ENCODE results near the gene RPUSD1. TPM values are rescaled to one million over a fixed set of nuclear protein-coding genes. Genes with fewer than 3 reads are reported as not detected.
A peak's percentile ranks its signal among the peaks of the same experiment; 100 is the strongest.
"Not testable (repeated sequence)": the region's sequence is repeated elsewhere in the genome, so short reads cannot be mapped to it uniquely, and the experiment has no call there.

Gene RPUSD1
- total RNA-seq, 1 donor from 2014 or later, result 23.7 TPM

DNA sequence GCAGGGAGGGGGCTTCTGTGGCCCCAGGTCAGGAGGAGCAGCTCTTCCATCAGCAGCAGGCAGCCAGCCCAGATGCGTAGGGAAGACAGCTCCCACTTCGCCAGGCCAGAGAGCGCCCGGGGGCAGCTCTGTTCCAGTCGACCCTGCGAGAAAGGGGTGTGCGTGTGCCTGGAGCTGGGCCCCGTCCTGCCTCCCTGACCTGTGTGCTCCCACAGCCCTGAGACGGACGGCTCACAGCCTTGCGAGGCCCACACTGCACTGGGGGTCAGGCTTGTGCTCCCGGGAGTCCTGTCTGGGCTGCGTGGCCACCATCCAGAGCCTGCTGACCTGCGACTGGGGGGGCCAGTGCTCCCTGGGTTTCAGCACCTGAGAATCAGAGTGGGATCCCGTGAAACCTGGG is 28.1 kb downstream of the RPUSD1 start:
- H3K27me3 Mint-ChIP-seq, result peaks cover 7% of the 10 kb centered on the region
- H3K4me3 Mint-ChIP-seq, result peak overlapping the region; percentile 75
- H3K9me3 Mint-ChIP-seq, result no peaks in the 10 kb centered on the region
- H3K27ac Mint-ChIP-seq, result peak overlapping the region; percentile 95
- H3K4me1 Mint-ChIP-seq (ENCODE audit: unreplicated experiment), result peaks cover 6% of the 10 kb centered on the region
- no peaks in the 10 kb centered on the region for H3K36me3 Mint-ChIP-seq
- DNase-seq (ENCODE audit: extremely low spot score, unreplicated experiment), result no peak
- TF ChIP-seq, protein P1, sequence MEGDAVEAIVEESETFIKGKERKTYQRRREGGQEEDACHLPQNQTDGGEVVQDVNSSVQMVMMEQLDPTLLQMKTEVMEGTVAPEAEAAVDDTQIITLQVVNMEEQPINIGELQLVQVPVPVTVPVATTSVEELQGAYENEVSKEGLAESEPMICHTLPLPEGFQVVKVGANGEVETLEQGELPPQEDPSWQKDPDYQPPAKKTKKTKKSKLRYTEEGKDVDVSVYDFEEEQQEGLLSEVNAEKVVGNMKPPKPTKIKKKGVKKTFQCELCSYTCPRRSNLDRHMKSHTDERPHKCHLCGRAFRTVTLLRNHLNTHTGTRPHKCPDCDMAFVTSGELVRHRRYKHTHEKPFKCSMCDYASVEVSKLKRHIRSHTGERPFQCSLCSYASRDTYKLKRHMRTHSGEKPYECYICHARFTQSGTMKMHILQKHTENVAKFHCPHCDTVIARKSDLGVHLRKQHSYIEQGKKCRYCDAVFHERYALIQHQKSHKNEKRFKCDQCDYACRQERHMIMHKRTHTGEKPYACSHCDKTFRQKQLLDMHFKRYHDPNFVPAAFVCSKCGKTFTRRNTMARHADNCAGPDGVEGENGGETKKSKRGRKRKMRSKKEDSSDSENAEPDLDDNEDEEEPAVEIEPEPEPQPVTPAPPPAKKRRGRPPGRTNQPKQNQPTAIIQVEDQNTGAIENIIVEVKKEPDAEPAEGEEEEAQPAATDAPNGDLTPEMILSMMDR (conservative IDR thresholded peaks at IDR 0.05), result no peak

DNA sequence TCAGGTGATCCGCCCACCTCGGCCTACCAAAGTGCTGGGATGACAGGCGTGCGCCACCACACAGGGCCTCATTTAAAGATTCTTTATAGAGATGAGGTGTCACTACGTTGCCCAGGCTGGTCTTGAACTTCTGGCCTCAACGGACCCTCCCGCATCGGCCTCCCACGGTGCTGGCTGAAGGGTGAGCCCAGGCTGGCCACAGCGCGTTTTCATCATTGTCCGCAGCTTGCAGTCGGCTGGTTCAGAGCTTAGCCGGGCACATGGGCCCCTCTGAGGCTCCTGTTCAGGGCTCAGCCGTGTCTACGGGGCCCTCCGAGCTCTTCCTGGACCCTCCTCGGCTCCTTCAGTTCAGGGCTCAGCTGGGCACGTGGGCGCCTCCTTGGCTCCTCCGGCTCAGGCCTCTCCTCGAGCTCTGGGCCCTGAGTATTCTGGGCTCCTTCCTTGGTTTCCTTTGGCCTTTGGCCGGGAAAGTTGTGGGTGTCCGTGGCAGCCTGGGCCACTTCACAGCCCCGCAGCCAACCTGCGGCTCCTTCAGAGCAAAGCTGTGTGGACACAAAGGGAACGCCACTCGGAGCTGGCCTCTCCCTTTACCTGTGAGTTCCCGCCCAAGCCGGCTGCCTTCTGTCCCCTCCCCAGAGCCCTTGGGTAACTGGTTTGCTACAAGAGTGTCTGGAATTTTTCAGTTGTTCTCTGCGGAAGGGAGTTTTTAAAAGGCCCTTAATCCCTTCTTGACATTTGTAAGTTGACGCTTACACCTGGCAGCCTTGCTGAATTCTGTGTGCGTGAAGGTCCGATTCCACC is 28.9 kb downstream of the RPUSD1 start:
- Mint-ChIP-seq H3K4me3 (peak overlapping the region; percentile 75), H3K36me3 (no peaks in the 10 kb centered on the region), H3K27ac (peak overlapping the region; percentile 95), H3K27me3 (peaks cover 7% of the 10 kb centered on the region), H3K4me1 (ENCODE audit: unreplicated experiment) (peaks cover 6% of the 10 kb centered on the region), H3K9me3 (no peaks in the 10 kb centered on the region)
- TF ChIP-seq, protein P1 (conservative IDR thresholded peaks at IDR 0.05), result no peak
- DNase-seq (ENCODE audit: extremely low spot score, unreplicated experiment), result no peak

DNA sequence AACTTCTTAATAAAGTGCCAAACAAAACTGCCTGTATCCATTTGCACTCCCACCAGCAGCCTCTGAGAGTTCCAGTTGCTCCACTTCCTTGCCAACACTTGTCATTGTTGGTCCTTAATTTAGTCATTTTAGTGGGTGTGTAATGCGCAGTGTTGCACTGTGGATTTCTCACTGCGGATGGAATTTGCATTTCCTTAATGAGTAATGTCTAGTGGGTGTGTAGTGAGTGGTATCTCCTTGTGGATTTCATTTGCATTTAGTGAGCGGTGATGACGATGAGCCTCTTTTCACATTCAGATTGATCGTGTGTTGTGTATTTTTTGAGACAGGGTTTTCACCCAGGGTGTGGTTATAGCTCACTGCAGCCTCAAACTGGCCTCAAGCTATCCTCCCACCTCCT is 31.8 kb downstream of the RPUSD1 start:
- Mint-ChIP-seq H3K4me1 (ENCODE audit: unreplicated experiment) (peaks cover 10% of the 10 kb centered on the region), H3K36me3 (no peaks in the 10 kb centered on the region), H3K4me3 (no peak overlapping the region), H3K27me3 (peaks cover 25% of the 10 kb centered on the region), H3K9me3 (no peaks in the 10 kb centered on the region), H3K27ac (no peak overlapping the region)
- TF ChIP-seq, protein P1 (conservative IDR thresholded peaks at IDR 0.05), result no peak
- DNase-seq (ENCODE audit: extremely low spot score, unreplicated experiment), result no peak

DNA sequence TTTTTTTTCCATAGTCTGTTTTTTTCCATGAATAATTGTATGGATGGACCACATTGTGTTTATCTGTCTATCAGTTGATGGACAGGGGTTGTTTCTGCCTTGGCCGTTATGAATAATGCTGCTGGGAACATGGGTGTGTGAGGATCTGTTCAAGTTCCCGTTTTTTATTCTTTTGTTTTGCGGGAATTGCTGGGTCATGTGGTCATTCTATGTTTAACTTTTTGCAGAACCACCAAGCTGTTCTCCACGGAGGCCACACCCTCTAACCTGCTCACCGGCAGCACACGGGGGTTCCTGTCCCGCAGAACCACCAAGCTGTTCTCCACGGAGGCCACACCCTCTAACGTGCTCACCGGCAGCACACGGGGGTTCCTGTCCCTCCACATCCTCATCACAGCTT is 33.5 kb downstream of the RPUSD1 start:
- no peaks in the 10 kb centered on the region for H3K36me3 Mint-ChIP-seq

DNA sequence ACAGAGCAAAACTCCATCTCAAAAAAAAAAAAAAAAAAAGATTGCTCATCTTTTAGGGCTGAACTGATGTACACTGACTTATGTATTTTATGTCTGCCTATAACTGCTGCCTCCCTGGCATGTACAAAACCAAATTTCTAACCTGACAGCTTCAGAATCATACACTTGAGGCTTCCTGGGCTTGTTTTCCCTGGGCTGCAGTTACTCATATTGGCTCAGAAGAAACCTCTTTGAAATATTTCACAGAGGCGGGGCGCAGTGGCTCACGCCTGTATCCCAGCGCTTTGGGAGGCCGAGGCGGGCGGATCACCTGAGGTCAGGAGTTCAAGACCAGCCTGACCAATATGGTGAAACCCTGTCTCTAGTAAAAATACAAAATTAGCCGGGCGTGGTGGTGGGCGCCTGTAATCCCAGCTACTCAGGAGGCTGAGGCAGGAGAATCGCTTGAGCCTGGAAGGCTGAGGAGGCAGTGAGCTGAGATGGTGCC is 34.0 kb downstream of the RPUSD1 start:
- DNase-seq (ENCODE audit: extremely low spot score, unreplicated experiment); H3K27ac Mint-ChIP-seq; H3K9me3 Mint-ChIP-seq; H3K36me3 Mint-ChIP-seq; H3K4me3 Mint-ChIP-seq; H3K4me1 Mint-ChIP-seq (ENCODE audit: unreplicated experiment): not testable (repeated sequence)
- H3K27me3 Mint-ChIP-seq, result peaks cover 31% of the 10 kb centered on the region

More for the DNA sequence above, 33.5 kb downstream of the RPUSD1 start:
- TF ChIP-seq, protein P1 (conservative IDR thresholded peaks at IDR 0.05), result no peak
- DNase-seq (ENCODE audit: extremely low spot score, unreplicated experiment), result no peak
- Mint-ChIP-seq H3K9me3 (no peaks in the 10 kb centered on the region), H3K27ac (no peak overlapping the region), H3K4me3 (no peak overlapping the region), H3K4me1 (ENCODE audit: unreplicated experiment) (peaks cover 8% of the 10 kb centered on the region), H3K27me3 (peaks cover 32% of the 10 kb centered on the region)

DNA sequence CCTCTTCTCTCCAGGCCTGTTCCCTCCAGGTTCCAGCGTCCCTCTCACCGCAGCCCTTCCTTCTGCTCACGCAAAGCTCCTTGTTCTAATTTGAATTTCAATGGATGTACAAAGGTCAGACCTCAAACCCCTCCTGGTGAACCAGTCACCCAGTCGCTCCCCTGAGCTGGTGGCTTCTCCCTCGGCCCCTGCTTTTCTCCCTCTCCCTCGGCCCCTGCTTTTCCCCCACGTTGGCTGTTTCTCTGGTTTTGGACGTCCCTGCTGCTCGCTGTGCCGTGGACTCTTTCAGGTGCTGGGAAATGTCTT is 36.2 kb downstream of the RPUSD1 start:
- Mint-ChIP-seq H3K9me3 (no peaks in the 10 kb centered on the region), H3K4me3 (peak overlapping the region; percentile 34), H3K36me3 (no peaks in the 10 kb centered on the region), H3K27ac (no peak overlapping the region), H3K4me1 (ENCODE audit: unreplicated experiment) (peaks cover 4% of the 10 kb centered on the region), H3K27me3 (peaks cover 31% of the 10 kb centered on the region)
- no peak for DNase-seq (ENCODE audit: extremely low spot score, unreplicated experiment)
- TF ChIP-seq, protein P1 (conservative IDR thresholded peaks at IDR 0.05), result no peak

Measured in type B pancreatic cell (in vitro differentiated cells).